ENCODE data around the gene CBLL1.

DNA sequence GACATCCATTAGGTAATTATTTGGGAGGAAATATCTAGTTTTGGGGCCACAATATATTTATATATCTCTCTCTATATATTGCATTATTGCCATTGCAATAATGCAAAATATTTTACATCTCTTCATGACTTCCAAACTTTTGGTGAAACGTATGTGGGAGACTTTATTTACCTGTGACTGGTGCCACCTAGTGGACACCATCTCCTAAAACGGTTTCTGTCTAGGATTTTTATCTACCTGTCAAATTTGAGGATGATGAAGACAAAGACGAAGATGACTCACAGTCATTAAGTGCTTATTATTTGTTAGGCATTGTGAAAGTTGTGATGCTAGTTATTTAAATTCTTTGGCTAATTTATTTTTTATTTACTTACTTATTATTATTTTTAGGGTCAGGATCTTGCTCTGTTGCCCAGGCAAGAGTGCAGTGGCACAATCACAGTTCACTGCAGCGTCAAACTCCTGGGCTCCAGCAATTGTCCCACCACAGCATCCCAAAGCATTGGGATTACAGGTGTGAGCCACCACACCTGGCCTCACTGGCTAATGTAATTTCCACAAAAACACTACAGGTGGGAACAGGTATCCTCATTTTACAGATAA lies 18.7 kb upstream of the CBLL1 start:
- TF ChIP-seq, protein P1, sequence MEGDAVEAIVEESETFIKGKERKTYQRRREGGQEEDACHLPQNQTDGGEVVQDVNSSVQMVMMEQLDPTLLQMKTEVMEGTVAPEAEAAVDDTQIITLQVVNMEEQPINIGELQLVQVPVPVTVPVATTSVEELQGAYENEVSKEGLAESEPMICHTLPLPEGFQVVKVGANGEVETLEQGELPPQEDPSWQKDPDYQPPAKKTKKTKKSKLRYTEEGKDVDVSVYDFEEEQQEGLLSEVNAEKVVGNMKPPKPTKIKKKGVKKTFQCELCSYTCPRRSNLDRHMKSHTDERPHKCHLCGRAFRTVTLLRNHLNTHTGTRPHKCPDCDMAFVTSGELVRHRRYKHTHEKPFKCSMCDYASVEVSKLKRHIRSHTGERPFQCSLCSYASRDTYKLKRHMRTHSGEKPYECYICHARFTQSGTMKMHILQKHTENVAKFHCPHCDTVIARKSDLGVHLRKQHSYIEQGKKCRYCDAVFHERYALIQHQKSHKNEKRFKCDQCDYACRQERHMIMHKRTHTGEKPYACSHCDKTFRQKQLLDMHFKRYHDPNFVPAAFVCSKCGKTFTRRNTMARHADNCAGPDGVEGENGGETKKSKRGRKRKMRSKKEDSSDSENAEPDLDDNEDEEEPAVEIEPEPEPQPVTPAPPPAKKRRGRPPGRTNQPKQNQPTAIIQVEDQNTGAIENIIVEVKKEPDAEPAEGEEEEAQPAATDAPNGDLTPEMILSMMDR (IDR thresholded peaks at IDR 0.05) = peak; percentile 51 to 78 (median 70)
- TF ChIP-seq EP300 (IDR thresholded peaks at IDR 0.05) = no peak
- TF ChIP-seq POLR2A (IDR thresholded peaks at IDR 0.05) = no peak

All from ovary (tissue), 3 donors.